HFF-Myc (cell line): ENCODE measurements around the gene MND1.

Experiments
- DNase-seq: peaks from one replicate; pipeline ENCODE4 v3.0.0-alpha.2; 2011; ENCODE audit warnings: low read depth; ENCODE audit errors: extremely low read depth
- H3K4me3 ChIP-seq: replicated peaks from 2 replicates; pipeline ENCODE4 v1.5.1; 2011; ENCODE audit warnings: low read depth, mild to moderate bottlenecking, control low read depth, low read length
- TF ChIP-seq, protein P1 (sequence below): IDR thresholded peaks from 2 replicates; pipeline ENCODE4 v1.5.1; 2012; ENCODE audit warnings: mild to moderate bottlenecking, low read depth, low read length, control low read depth; ENCODE audit errors: missing control alignments

MND1 gene

GRCh38 chr4:153333874-153334273, 10.6 kb upstream of the MND1 start:
- no peak overlapping the region for H3K4me3 ChIP-seq
- TF ChIP-seq, protein P1, sequence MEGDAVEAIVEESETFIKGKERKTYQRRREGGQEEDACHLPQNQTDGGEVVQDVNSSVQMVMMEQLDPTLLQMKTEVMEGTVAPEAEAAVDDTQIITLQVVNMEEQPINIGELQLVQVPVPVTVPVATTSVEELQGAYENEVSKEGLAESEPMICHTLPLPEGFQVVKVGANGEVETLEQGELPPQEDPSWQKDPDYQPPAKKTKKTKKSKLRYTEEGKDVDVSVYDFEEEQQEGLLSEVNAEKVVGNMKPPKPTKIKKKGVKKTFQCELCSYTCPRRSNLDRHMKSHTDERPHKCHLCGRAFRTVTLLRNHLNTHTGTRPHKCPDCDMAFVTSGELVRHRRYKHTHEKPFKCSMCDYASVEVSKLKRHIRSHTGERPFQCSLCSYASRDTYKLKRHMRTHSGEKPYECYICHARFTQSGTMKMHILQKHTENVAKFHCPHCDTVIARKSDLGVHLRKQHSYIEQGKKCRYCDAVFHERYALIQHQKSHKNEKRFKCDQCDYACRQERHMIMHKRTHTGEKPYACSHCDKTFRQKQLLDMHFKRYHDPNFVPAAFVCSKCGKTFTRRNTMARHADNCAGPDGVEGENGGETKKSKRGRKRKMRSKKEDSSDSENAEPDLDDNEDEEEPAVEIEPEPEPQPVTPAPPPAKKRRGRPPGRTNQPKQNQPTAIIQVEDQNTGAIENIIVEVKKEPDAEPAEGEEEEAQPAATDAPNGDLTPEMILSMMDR: no peak
- DNase-seq: no peak

DNA sequence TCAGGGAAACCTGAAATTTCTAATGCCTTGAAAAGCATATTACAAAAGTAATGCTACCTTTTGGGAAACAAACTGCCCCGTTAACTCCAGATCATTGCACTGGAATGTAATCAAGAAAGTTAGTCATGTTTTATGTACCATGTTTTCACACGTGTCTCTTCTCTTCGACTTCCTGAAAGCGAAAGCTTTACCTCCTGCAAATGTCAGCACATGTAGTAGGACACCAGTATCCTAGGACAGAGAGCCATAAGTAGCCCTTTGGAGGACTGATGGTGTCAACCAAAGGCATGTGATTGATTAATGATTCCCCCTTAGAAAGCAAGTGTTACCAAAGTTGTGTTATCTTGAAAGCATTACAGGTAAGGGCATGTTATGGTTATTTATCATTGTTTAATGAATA, 8.8 kb upstream of the MND1 start:
- no peak for DNase-seq
- TF ChIP-seq, protein P1: no peak
- no peak overlapping the region for H3K4me3 ChIP-seq

DNA sequence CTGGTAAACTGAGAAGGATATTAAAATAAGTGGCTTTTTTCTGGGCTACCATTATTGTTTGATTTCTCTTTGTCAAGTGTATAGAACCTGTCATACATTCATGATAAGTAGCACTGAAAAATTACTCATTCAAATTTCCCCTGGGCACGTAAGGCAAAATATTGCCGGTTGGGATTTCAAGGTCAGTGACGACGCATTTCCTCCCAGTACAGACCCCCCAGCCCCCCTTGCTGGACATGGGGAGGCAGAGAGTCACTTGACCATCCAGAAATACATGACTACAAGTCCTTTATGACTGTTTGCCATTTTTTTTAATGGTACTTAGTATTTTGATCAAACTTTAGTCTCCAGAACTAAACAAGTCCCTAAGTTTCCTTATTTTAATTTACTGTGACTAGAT, 6.8 kb upstream of the MND1 start:
- H3K4me3 ChIP-seq: no peak overlapping the region
- TF ChIP-seq, protein P1: no peak
- DNase-seq: no peak

- TF ChIP-seq, protein P1: no peak
Measured at GRCh38 chr4:153341575-153342090, 2.9 kb upstream of the MND1 start.

GRCh38 chr4:153342751-153343552, 1.5 kb upstream of the MND1 start:
- TF ChIP-seq, protein P1: no peak
- H3K4me3 ChIP-seq: no peak overlapping the region
- DNase-seq: no peak

More at GRCh38 chr4:153341575-153342090, 2.9 kb upstream of the MND1 start:
- no peak overlapping the region for H3K4me3 ChIP-seq
- no peak for DNase-seq

GRCh38 chr4:153345012-153345981, 809 bp downstream of the MND1 start:
- DNase-seq: no peak

More at GRCh38 chr4:153345012-153345981, 809 bp downstream of the MND1 start:
- H3K4me3 ChIP-seq: peak overlapping the region; percentile 84
- TF ChIP-seq, protein P1: no peak
